Central memory CD8-positive, alpha-beta T cell (primary cell): Measurements from ENCODE around the gene TRMT2A.
A peak's percentile ranks its signal among the peaks of the same experiment; 100 is the strongest.

ENCODE experiments used
- ATAC-seq: fragments of 150-1000 bp; cut with Tn5 transposase; replicated peaks from 2 replicates; pipeline ENCODE4 v1.10.0; 2022; ENCODE audit warnings: mild to moderate bottlenecking, moderate FRiP score, moderate number of reproducible peaks; ENCODE audit not compliant: poor library complexity, severe bottlenecking; ENCODE audit errors: extremely low read depth
- DNase-seq, 2 donors: peaks; one replicate each; pipeline ENCODE4 v3.0.0; 2021; ENCODE audit warnings: low spot score in 2 of 2
- H3K27ac Mint-ChIP-seq: one replicate; pipeline ENCODE4 v1.8.0; 2022; ENCODE audit warnings: low read depth, mild to moderate bottlenecking, moderate library complexity, mixed read lengths
- H3K27me3 Mint-ChIP-seq: one replicate; pipeline ENCODE4 v1.8.0; 2022; ENCODE audit warnings: mixed read lengths
- H3K36me3 Mint-ChIP-seq: one replicate; pipeline ENCODE4 v1.8.0; 2022; ENCODE audit warnings: mild to moderate bottlenecking, moderate library complexity, mixed read lengths; ENCODE audit not compliant: insufficient read depth
- H3K4me1 Mint-ChIP-seq: one replicate; pipeline ENCODE4 v1.8.0; 2022; ENCODE audit warnings: mixed read lengths
- H3K4me3 Mint-ChIP-seq: one replicate; pipeline ENCODE4 v1.8.0; 2022; ENCODE audit warnings: mild to moderate bottlenecking, moderate library complexity, mixed read lengths
- H3K9me3 Mint-ChIP-seq: one replicate; pipeline ENCODE4 v1.8.0; 2022; ENCODE audit warnings: mixed read lengths

The TRMT2A gene

DNA sequence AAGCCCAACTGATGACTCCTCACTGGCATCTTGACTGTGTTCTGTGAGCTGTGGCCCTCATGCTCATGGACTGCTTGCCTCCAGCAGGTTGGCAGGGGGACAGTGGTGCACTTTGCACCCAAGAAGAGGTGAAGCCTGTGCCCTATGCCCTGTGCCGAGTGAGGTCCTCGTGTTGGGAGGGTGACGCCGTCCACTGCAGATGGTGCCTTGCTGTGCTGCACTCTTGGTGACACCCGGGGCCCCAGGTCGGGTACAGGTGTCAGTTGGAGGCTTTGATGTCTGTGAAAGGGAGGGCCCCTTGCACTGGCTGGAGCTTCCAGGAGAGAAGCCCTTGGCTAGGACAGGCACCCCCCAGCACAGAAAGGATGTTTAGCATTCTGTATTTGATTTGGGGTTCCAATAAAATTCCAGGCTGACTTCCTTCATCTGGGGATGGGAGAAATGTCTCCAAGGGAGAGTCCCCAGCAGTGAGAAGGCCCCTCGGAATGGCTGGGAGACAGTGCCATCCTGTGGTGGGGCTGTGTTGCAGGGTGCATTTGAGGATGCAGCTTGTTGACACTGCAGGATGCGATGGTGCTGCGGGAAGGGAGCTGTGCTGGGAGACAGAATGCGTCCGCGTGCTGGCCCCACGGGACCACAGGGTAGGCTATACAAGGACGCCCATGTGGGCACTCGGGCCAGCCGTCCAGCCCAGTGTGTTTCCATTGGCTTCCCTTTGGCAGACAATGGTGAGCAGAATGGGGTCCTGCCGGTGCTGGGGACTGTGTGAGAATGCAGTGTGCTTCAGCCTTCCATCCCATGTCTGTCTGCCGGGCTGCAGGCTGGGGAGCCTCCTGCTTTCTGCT lies 12.1 kb upstream of the TRMT2A start:
- H3K27ac Mint-ChIP-seq = no peak overlapping the region
- ATAC-seq = no peak

GRCh38 chr22:20128619-20128901 lies 11.5 kb upstream of the TRMT2A start:
- H3K4me1 Mint-ChIP-seq = peaks cover 18% of the 10 kb centered on the region
- H3K27ac Mint-ChIP-seq = no peak overlapping the region
- no peaks in the 10 kb centered on the region for H3K9me3 Mint-ChIP-seq
- no peak for DNase-seq
- ATAC-seq = no peak
- H3K4me3 Mint-ChIP-seq = no peak overlapping the region
- H3K36me3 Mint-ChIP-seq = peaks cover 16% of the 10 kb centered on the region
- H3K27me3 Mint-ChIP-seq = no peaks in the 10 kb centered on the region

More for the DNA sequence above, 12.1 kb upstream of the TRMT2A start:
- peaks cover 15% of the 10 kb centered on the region for H3K36me3 Mint-ChIP-seq
- peaks cover 22% of the 10 kb centered on the region for H3K4me1 Mint-ChIP-seq
- peak in 1 of 2 donors; percentile 39 for DNase-seq
- no peaks in the 10 kb centered on the region for H3K27me3 Mint-ChIP-seq
- H3K4me3 Mint-ChIP-seq = peak overlapping the region; percentile 16
- H3K9me3 Mint-ChIP-seq = no peaks in the 10 kb centered on the region

DNA sequence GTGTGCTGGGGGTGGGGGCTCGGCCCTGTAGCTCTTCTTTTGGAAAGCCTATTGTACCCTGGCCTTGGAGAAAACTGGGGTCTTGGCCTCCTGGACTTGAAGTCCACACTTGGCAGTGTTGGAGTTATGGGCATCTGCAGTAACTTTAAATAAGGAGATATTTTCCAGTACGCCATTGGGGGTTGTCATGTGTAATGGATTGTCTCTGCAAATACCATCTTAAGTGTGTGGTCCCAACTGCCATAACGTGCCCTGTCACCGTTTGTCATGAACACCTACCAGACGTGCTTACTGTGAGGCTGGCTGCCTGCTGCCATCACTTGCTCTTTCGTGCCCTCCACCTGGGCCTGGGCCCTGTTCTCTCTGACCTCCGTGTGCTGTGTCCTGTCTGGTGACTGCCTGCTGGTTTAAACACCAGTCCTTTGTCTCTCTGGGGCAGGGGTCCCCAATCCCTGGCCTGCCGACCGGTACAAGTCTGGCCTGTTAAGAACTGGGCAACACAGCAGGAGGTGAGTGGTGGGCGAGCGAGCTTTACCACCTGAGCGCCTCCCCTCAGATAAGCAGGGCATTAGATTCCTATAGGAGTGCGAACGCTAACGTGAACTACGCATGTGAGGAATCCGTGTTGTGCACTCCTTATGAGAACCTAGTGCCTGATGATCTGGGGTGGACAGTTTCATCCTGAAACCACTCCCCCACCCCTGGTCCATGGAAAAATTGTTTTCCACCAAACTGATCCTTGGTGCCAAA lies 11.0 kb upstream of the TRMT2A start:
- Mint-ChIP-seq H3K27ac (no peak overlapping the region), H3K4me1 (peaks cover 22% of the 10 kb centered on the region), H3K9me3 (no peaks in the 10 kb centered on the region), H3K4me3 (no peak overlapping the region), H3K27me3 (no peaks in the 10 kb centered on the region), H3K36me3 (peaks cover 19% of the 10 kb centered on the region)
- no peak for ATAC-seq
- DNase-seq = no peak

DNA sequence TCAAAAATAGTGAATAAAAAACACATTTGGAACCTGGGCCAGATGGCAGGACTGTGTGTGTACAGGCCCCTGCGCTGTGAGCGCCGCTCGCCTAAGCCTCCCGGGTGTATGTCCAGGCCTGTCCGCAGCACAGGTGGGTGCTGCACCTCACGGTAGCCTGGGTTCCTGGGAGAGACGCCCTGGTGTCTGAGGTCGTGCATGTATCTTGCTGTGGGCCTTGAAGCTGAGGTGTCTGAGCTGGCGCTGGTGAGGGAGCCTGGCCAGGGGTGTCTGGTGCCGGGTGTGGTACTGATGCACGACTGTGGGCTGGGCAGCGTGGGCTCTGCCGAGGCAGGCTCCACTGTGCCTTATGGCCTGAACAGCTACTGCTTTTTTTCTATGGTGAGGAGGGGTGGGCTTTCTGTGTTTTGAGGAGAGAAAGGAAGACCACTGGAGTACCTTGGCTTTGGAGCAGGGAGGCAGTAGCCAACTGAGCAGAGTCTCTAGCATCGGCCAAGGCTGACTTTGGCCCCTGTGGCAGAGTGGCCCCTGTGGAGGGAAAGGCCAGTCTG lies 10.4 kb upstream of the TRMT2A start:
- DNase-seq (no peak), ATAC-seq (no peak)
- Mint-ChIP-seq H3K4me3 (no peak overlapping the region), H3K4me1 (peaks cover 22% of the 10 kb centered on the region), H3K27me3 (no peaks in the 10 kb centered on the region), H3K36me3 (peaks cover 24% of the 10 kb centered on the region), H3K9me3 (no peaks in the 10 kb centered on the region), H3K27ac (no peak overlapping the region)

GRCh38 chr22:20126284-20127029 lies 9.4 kb upstream of the TRMT2A start:
- Mint-ChIP-seq H3K27me3 (no peaks in the 10 kb centered on the region), H3K4me1 (peaks cover 25% of the 10 kb centered on the region), H3K27ac (no peak overlapping the region), H3K4me3 (no peak overlapping the region), H3K36me3 (peaks cover 32% of the 10 kb centered on the region), H3K9me3 (no peaks in the 10 kb centered on the region)
- no peak for ATAC-seq
- DNase-seq = no peak

GRCh38 chr22:20125201-20126174 lies 8.5 kb upstream of the TRMT2A start:
- ATAC-seq = no peak
- H3K36me3 Mint-ChIP-seq = peaks cover 36% of the 10 kb centered on the region
- H3K27ac Mint-ChIP-seq = no peak overlapping the region
- peaks cover 25% of the 10 kb centered on the region for H3K4me1 Mint-ChIP-seq
- H3K9me3 Mint-ChIP-seq = no peaks in the 10 kb centered on the region
- H3K27me3 Mint-ChIP-seq = no peaks in the 10 kb centered on the region
- H3K4me3 Mint-ChIP-seq = no peak overlapping the region
- DNase-seq = no peak

- H3K27ac Mint-ChIP-seq = peak overlapping the region; percentile 95
Observed at GRCh38 chr22:20124083-20124787, 7.2 kb upstream of the TRMT2A start.

GRCh38 chr22:20123366-20124082 lies 6.5 kb upstream of the TRMT2A start:
- Mint-ChIP-seq H3K27ac (peak overlapping the region; percentile 95), H3K4me3 (peak overlapping the region; percentile 39), H3K36me3 (peaks cover 48% of the 10 kb centered on the region), H3K27me3 (no peaks in the 10 kb centered on the region), H3K9me3 (no peaks in the 10 kb centered on the region), H3K4me1 (peaks cover 22% of the 10 kb centered on the region)
- ATAC-seq (no peak), DNase-seq (no peak)

More at GRCh38 chr22:20124083-20124787, 7.2 kb upstream of the TRMT2A start:
- peaks cover 42% of the 10 kb centered on the region for H3K36me3 Mint-ChIP-seq
- no peak for DNase-seq
- H3K9me3 Mint-ChIP-seq = no peaks in the 10 kb centered on the region
- peaks cover 21% of the 10 kb centered on the region for H3K4me1 Mint-ChIP-seq
- no peaks in the 10 kb centered on the region for H3K27me3 Mint-ChIP-seq
- no peak for ATAC-seq
- no peak overlapping the region for H3K4me3 Mint-ChIP-seq

GRCh38 chr22:20121856-20122415 lies 4.9 kb upstream of the TRMT2A start:
- Mint-ChIP-seq H3K36me3 (peaks cover 50% of the 10 kb centered on the region), H3K27me3 (no peaks in the 10 kb centered on the region), H3K4me1 (peaks cover 32% of the 10 kb centered on the region), H3K4me3 (peak overlapping the region; percentile 39), H3K27ac (peak overlapping the region; percentile 95), H3K9me3 (no peaks in the 10 kb centered on the region)
- no peak for DNase-seq
- ATAC-seq = no peak

DNA sequence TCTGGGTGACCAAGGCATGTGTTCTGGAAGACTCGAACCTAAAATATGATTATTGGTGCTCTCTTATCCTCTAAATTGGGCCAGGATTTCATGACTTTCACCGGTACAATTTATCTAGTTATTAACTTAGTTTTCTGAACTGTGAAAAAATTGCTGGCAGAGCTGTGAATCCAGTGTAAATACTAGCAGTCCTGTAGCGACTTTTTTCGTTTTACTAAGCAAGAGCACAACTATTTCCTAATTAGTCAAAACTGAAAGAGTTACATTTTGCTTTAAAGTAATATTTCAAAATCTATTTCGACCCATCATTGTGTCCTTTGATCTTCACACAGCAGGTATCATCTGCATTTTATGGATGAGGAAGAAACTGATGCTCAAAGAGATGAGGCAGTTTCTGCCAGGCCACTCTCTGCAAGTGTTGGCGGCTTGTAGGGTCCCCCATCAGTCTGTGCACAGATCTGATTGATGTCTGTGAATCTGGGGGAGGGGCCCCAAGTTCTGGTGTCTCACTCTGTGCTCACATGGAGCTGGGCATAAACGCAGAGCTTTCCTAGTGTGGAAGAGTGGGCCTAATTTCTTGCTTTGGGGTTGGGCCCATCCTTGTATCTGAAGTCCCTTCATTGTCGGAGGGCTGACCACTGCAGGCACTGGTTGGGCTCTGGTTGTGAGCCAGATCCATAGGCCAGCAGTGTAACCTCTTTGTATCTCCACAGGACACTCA lies 1.4 kb upstream of the TRMT2A start:
- ATAC-seq (no peak), DNase-seq (no peak)
- Mint-ChIP-seq H3K4me1 (peaks cover 51% of the 10 kb centered on the region), H3K4me3 (peak overlapping the region; percentile 87), H3K27ac (peak overlapping the region; percentile 96), H3K36me3 (peaks cover 48% of the 10 kb centered on the region), H3K9me3 (no peaks in the 10 kb centered on the region), H3K27me3 (no peaks in the 10 kb centered on the region)
